GM21423 (cell line): ENCODE results near the gene SRGAP1.
"Not testable (repeated sequence)": the region's sequence is repeated elsewhere in the genome, so short reads cannot be mapped to it uniquely, and the experiment has no call there.

Experiments used
- ATAC-seq: cut with Tn5 transposase; IDR thresholded peaks from one replicate; pipeline ENCODE4 v1.9.1; 2021; ENCODE audit warnings: mild to moderate bottlenecking, moderate library complexity; ENCODE audit not compliant: unreplicated experiment

Gene SRGAP1

GRCh38 chr12:63865448-63865847, 20.9 kb downstream of the SRGAP1 start:
- no peak for ATAC-seq

DNA sequence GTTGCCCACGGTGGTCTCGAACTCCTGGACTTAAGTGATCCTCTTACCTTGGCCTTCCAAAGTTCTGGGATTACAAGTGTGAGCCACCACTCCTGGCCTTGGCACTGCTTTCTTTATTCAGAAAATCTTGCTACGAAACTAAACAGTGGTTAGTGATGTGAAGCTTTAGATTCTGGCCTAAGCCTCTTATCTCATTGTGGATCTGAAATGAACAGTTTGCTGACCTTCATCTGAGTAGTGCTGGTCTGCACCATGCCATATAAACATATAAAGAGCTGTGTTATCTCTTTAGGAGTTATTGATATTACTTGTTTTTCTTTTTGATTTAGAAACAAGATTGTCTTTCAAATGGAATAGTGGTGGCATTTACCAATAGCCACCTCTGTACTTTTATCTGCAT, 22.6 kb downstream of the SRGAP1 start:
- no peak for ATAC-seq

- ATAC-seq: no peak
These were observed 25.2 kb downstream of the SRGAP1 start for GRCh38 chr12:63869656-63870055.

- ATAC-seq: no peak
These were observed 26.3 kb downstream of the SRGAP1 start for GRCh38 chr12:63870838-63871237.

GRCh38 chr12:63874897-63875480, 30.5 kb downstream of the SRGAP1 start:
- no peak for ATAC-seq

DNA sequence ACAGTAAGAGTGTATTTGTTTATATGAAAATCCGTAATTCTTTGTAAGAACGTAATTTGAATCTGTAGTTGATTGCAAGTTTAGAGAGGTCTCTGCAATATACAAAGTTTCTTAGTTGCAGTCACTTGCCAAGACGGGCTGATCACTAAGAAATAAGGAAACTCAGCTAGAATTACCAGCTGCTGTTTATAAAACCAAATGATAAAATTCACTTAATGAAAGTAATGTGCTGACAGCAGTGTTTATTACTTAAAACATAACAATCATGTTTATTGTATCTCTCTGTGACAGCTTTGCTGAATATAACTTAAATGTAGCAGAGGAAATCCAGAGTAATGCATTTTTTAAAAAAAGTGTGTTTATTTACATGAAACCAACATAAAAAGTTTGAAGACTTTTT, 31.2 kb downstream of the SRGAP1 start:
- no peak for ATAC-seq

- no peak for ATAC-seq
These were observed 32.5 kb downstream of the SRGAP1 start for GRCh38 chr12:63876980-63877379.

DNA sequence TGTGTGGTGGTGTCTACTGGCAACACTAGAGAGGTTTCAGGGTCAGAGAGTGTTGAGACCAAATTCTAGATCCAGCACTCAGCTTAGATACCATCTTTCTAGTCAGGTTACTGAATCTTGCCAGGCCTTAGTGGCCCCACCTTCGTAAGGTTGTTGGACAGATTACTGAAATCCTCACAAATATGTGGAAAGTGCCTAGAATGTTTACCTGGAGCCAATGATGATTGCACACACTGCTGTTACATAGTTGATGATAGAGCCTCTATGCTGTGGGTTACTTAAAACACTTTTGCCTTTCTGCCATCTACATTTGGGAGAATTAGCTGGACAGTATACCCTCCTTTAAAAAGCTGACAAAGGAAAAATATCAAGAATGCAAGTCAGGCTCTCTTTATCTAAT, 33.2 kb downstream of the SRGAP1 start:
- no peak for ATAC-seq

DNA sequence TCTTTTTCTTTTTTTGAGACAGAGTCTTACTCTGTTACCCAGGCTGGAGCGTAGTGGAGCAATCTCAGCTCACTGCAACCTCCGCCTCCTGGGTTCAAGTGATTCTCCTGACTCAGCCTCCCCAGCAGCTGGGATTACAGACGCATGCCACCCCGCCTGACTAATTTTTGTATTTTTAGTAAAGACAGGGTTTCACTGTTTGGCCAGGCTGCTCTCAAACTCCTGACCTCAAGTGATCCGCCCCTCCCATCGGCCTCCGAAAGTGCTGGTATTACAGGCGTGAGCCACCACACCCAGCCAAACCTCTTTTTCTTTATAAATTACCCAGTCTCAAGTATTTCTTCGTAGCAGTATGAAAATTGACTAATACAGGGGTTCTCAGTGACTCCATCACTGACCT, 35.7 kb downstream of the SRGAP1 start:
- not testable (repeated sequence) for ATAC-seq

DNA sequence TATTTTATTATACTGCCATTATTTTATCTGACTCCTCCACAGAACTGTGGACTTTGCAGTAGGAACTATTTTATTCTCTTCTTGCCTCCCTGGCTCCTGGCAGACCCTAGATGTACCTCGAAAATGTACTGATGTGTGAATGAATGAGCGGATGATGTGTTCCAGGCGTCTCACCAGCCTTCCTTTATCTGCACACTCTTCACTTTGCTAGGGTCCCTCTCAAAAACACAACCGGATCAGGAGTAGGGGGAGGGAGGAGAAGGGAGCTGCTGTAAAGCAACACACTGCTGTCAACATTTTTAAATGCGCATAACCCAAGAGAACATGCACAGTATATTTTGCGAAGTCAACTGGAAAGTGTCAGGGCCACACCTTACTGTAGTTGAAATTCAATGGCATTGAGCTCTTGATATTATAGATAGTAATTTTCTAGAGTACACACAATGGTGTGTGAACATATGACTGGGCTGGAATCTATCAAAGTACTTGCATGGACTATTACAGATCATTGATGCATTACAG, 36.3 kb downstream of the SRGAP1 start:
- no peak for ATAC-seq

DNA sequence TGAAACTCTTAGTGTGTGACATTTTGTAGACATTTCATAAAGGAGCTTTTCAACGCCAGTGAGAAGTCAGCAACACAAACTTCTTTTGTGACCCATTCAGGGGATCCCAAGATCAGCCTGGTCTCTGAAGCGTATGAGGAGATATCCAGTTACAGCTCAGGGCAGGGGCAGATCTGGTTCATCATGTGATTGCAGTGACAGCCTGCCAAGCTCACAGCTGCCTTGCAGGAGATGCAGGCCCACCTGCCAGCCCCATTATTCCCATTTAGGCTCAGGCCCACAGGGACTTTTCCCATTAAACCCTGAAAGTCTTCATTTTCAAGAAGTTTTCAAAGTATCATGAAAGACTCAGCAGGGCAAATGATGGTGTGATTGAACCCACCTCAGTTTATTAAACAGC, 38.3 kb downstream of the SRGAP1 start:
- ATAC-seq: no peak

- no peak for ATAC-seq
These were observed 40.9 kb downstream of the SRGAP1 start for GRCh38 chr12:63885401-63885800.

GRCh38 chr12:63888908-63889635, 44.6 kb downstream of the SRGAP1 start:
- no peak for ATAC-seq

- no peak for ATAC-seq
These were observed 45.4 kb downstream of the SRGAP1 start for GRCh38 chr12:63889721-63890509.

GRCh38 chr12:63893170-63893569, 48.7 kb downstream of the SRGAP1 start:
- no peak for ATAC-seq

GRCh38 chr12:63894132-63894531, 49.6 kb downstream of the SRGAP1 start:
- no peak for ATAC-seq

DNA sequence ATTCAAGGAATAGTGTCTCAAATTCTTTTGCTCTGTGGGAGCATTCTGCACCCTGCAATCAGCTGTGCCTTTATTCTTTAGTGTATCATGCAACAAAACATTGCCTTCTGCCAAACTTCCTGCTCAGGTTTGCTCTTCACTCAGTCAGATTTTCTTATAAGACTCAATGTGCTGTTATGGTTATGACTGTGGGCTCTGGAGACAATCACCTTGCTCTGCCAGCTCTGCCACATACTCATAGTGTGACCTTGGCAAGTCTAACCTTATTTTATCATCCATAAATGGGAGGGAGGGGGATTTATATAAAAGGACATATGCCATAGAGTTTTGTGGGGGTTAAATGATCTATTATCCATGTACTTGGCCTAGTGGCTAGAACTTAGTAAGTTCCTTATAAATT, 51.3 kb downstream of the SRGAP1 start:
- ATAC-seq: no peak

- no peak for ATAC-seq
These were observed 53.4 kb downstream of the SRGAP1 start for GRCh38 chr12:63897931-63898330.

DNA sequence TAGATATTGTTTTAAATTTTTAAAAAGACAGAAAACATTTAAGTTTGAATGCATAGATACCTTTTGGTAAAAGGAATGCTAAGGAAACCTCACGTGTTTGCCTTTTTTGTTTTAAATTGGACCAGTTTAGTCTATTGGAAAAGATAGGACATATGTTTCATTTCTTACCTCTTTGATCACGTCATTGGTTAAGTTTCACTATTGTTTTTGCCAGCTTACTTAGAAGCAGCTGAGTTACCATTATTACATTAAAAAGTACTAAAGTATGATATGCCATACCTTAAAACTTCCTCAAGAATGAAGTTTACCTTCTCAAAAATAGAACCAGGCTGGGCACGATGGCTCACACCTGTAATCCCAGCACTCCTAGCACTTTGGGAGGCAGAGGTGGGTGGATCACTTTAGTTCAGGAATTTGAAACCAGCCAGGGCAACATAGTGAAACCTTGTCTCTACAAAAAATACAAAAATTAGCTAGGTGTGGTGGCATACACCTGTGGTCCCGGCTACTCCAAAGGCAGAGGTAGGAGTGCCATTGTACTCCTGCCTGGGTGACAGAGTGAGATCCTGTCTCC, 54.4 kb downstream of the SRGAP1 start:
- no peak for ATAC-seq

- ATAC-seq: no peak
These were observed 54.9 kb downstream of the SRGAP1 start for GRCh38 chr12:63899396-63899795.
